ENCODE measurements around the gene AQP12A.
"Not testable (repeated sequence)": the region's sequence is repeated elsewhere in the genome, so short reads cannot be mapped to it uniquely, and the experiment has no call there.

GRCh38 chr2:240659883-240660282, 31.8 kb upstream of the AQP12A start:
- TF ChIP-seq EZH2 (IDR thresholded peaks at IDR 0.05; ENCODE audit: low read length, unreplicated experiment); CTCF (conservative IDR thresholded peaks at IDR 0.05; ENCODE audit: low read depth, low read length): not testable (repeated sequence)
